ENCODE results near the gene CHSY3.

- TF ChIP-seq EZH2 (IDR thresholded peaks at IDR 0.05; ENCODE audit: insufficient read depth, poor library complexity, severe bottlenecking) (no peak), EZH2phosphoT487 (IDR thresholded peaks at IDR 0.05; ENCODE audit: insufficient read depth, low read depth) (no peak)
Observed at GRCh38 chr5:130164966-130165365, 260.7 kb downstream of the CHSY3 start.
